Stimulated activated CD8-positive, alpha-beta memory T cell treated with anti-CD3 and anti-CD28 coated beads, Interleukin-7, amount 100 ng/mL, for 1 hour (primary cell): ENCODE measurements around the gene OR4K15.
"Not testable (repeated sequence)": the region's sequence is repeated elsewhere in the genome, so short reads cannot be mapped to it uniquely, and the experiment has no call there.

Experiments used
- DNase-seq, 2 donors: peaks; one replicate each; pipeline ENCODE4 v3.0.0-alpha.2; 2020; ENCODE audit warnings: low read depth in 2 of 2

The OR4K15 gene

GRCh38 chr14:19975291-19975690 is at the start of gene OR4K15:
Gene OR4K15 (plus strand): TSS chr14:19975591. CDS start chr14:19975591, 0 bp downstream.
- DNase-seq: no peak

GRCh38 chr14:19930617-19931016 is 44.8 kb upstream of the OR4K15 start, which contains the start of gene OR4K1:
Gene OR4K1 (plus strand): TSS chr14:19930917. CDS start chr14:19935667, 4,750 bp downstream.
- DNase-seq: no peak

DNA sequence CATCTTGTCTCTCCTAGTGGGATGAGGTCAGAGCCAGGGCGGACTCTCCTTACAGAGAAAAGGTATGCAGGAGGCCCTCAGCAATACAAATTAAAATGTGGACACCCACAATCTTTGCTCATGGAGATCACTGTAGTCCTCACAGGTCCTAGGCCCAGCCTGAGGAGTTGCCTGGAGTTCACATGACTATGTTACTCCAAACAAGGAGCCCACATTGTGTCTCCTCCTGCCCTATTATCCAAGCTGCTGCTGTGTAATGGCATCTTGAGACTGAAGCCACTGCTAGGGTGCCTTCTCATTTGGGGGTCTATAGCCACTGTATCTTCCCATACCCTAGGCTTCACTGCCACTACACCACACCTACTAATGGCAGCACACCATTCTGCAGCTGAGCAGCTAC is 33.7 kb upstream of the OR4K15 start:
- DNase-seq: no peak

DNA sequence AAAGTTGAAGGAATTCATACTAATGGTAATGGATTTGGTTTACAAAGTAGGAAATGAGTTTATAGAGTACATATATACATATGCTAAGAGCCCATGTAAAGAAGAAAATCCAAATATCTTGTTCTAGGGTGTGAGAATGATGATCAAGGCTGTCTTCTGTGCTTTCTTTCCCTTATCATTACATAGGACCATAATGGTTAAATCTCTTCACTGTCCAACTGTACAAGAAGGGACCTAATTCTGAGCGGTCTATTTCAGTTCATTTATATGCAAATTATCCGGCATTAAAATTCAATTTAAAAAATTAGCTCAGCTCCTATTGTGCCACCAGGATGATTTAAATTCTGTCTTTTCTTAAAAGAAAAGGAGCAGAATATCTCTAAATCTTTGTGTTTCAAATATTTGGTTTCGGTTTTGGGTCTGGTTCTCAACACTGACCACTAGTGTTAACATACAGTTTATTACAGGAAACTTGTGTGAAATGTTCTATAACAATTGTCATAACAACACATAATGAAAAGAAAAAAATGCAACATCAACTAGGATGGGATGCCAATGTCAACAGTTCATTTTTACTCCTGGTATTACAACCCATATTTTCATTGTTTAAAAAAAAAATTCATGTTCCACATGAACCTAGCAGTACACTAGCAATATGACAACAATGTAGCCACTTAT is 27.8 kb upstream of the OR4K15 start:
- no peak for DNase-seq

GRCh38 chr14:19949218-19949617 is 26.2 kb upstream of the OR4K15 start:
- DNase-seq: no peak

GRCh38 chr14:19969735-19970134 is 5.7 kb upstream of the OR4K15 start:
- not testable (repeated sequence) for DNase-seq

- DNase-seq: no peak
Observed at GRCh38 chr14:19974844-19975243, 547 bp upstream of the OR4K15 start.

- no peak for DNase-seq
Observed at GRCh38 chr14:19993438-19993837, 18.0 kb downstream of the OR4K15 start.

GRCh38 chr14:20001863-20002262 is 26.5 kb downstream of the OR4K15 start, which contains the start of gene OR4Q2:
Gene OR4Q2 (plus strand): TSS chr14:20002163.
- no peak for DNase-seq

- DNase-seq: no peak
Observed at GRCh38 chr14:20002319-20002718, 26.9 kb downstream of the OR4K15 start.

- no peak for DNase-seq
Observed at GRCh38 chr14:20008156-20008555, 32.8 kb downstream of the OR4K15 start.

DNA sequence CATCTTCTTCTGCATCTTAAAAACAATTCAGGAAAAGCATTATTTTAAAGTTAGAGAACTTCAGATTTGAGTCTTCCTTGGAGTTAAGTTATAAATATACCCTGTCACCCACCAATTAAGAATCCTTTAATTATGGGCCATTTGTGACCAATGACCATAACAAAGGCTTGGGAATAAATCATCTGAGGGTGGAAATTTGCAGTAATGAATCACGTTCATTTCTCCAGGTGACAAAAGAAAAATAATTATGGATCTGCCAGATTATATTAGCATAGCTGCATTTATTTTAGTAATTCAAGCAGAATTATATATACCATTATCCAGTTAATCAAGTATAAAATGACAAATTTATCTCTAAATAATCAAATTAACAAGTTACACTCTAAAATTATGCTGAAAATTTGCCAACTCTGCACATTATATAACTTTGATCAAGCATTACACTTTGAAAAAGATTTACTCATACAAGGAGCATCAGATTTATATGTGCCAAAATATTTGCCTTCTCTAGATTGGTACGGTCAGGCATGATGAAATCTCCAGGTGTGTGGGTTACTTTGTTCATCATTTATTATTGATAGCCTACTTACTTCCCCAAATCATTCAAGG is 44.0 kb downstream of the OR4K15 start, which contains the start of gene OR4K14:
Gene OR4K14, minus strand, starts transcription at position 51 of the 609 bp plus-strand sequence. CDS start 4,114 bp downstream, outside the sequence.
- no peak for DNase-seq
